GM12878 (cell line): ENCODE results near the gene SPAG7. TPM values are rescaled to one million over a fixed set of nuclear protein-coding genes. Genes with fewer than 3 reads are reported as not detected.

Experiments used
- ATAC-seq: fragments of 200-7000 bp; cut with Tn5 transposase; 3 replicates; pipeline ENCODE4 v1.9.1; 2020; ENCODE audit warnings: mild to moderate bottlenecking, moderate library complexity
- BruUV-seq: library from RNA; stranded (reverse); fragments of 400-500 nt; replicated peaks from 2 replicates; lab custom pipeline; 2021; lab: Mats Ljungman, UMichigan
- CTCF ChIA-PET: fragments of 300-600 bp; sonication (Branson Sonifier 250); formaldehyde crosslinking; extraction: SDS; loops from one replicate; lab custom pipeline; 2021; ENCODE audit warnings: inconsistent platforms; lab: Yijun Ruan, JAX
- POLR2A ChIA-PET: fragments of 350-600 bp; formaldehyde crosslinking; extraction: SDS; loops from one replicate; lab custom pipeline; 2021; ENCODE audit warnings: inconsistent platforms; lab: Charles Lee
- RAD21 ChIA-PET: fragments of 300-600 bp; sonication (Branson Sonifier 250); formaldehyde crosslinking; loops from one replicate; lab custom pipeline; 2023; ENCODE audit warnings: antibody characterized with exemption; ENCODE audit not compliant: unreplicated experiment; lab: Charles Lee
- SMC1A ChIA-PET: fragments of 300-600 bp; sonication (Branson Sonifier 250); formaldehyde crosslinking; loops from one replicate; lab custom pipeline; 2023; ENCODE audit not compliant: unreplicated experiment, uncharacterized antibody; lab: Charles Lee
- DNase-seq: peaks from one replicate; pipeline ENCODE4 v3.0.0-alpha.2; 2011; ENCODE audit warnings: low read depth, low spot score
- FAIRE-seq: peaks from 3 replicates; lab custom pipeline; 2011; peaks lifted over from hg19 to GRCh38; lab: Jason Lieb, UNC
- H2AFZ ChIP-seq: 2 replicates; pipeline ENCODE4 v1.6.0; 2011; ENCODE audit warnings: low read depth, low read length, control low read depth; ENCODE audit not compliant: control insufficient read depth
- H3K27ac ChIP-seq: 2 replicates; pipeline ENCODE4 v1.5.1; 2011; ENCODE audit warnings: control low read depth; ENCODE audit not compliant: control insufficient read depth, insufficient read depth
- H3K27me3 ChIP-seq, 2 experiments: replicated peaks in 1 of 2; 2 replicates each; pipeline versions ENCODE4 v1.6.0 to v1.6.1; 2011; ENCODE audit warnings: low read length in 1 of 2; ENCODE audit not compliant: control insufficient read depth in 2 of 2, insufficient read depth in 2 of 2
- H3K36me3 ChIP-seq, 2 experiments: 2 replicates each; pipeline ENCODE4 v1.5.1; 2011; ENCODE audit warnings: low read length in 1 of 2; ENCODE audit not compliant: control insufficient read depth in 2 of 2, insufficient read depth in 2 of 2
- H3K4me1 ChIP-seq: 2 replicates; pipeline ENCODE4 v1.6.1; 2011; ENCODE audit warnings: mild to moderate bottlenecking, low read length, moderate library complexity, mixed read lengths; ENCODE audit not compliant: control insufficient read depth, insufficient read depth
- H3K4me2 ChIP-seq: 2 replicates; pipeline ENCODE4 v1.6.0; 2011; ENCODE audit warnings: control low read depth; ENCODE audit not compliant: control insufficient read depth, insufficient read depth
- H3K4me3 ChIP-seq: fragments of 200-600 bp; sonication (generic); 2 replicates; pipeline ENCODE4 v1.5.1; 2016
- H3K79me2 ChIP-seq: 2 replicates; pipeline ENCODE4 v1.6.0; 2011; ENCODE audit warnings: low read length; ENCODE audit not compliant: control insufficient read depth, insufficient read depth
- H3K9ac ChIP-seq: 2 replicates; pipeline ENCODE4 v1.8.0; 2011; ENCODE audit warnings: low read length, control low read depth, mixed read lengths; ENCODE audit not compliant: control insufficient read depth, insufficient read depth
- H3K9me3 ChIP-seq: replicated peaks from 3 replicates; pipeline ENCODE4 v1.5.1; 2011; ENCODE audit warnings: mild to moderate bottlenecking, low read length; ENCODE audit not compliant: control insufficient read depth, insufficient read depth
- H4K20me1 ChIP-seq: 2 replicates; pipeline ENCODE4 v1.6.0; 2011; ENCODE audit not compliant: control insufficient read depth, insufficient read depth
- CTCF ChIP-seq, 3 experiments: IDR thresholded peaks in 2 of 3; conservative IDR thresholded peaks in 1 of 3; 2 replicates each; pipeline ENCODE4 v1.5.1; 2011; ENCODE audit warnings: low read depth in 3 of 3, low read length in 3 of 3, mild to moderate bottlenecking in 3 of 3, control low read depth in 2 of 3, moderate library complexity in 2 of 3, inconsistent platforms in 1 of 3, mixed read lengths in 1 of 3; ENCODE audit not compliant: control insufficient read depth in 2 of 3, insufficient read depth in 1 of 3; ENCODE audit errors: extremely low read depth in 1 of 3
- EED ChIP-seq: sonication (generic); IDR thresholded peaks from 2 replicates; pipeline ENCODE4 v1.6.1; 2016; ENCODE audit warnings: antibody characterized with exemption, low read depth
- IKZF1 ChIP-seq: fragments of 450-650 bp; conservative IDR thresholded peaks from 2 replicates; pipeline ENCODE4 v1.6.1; 2017; ENCODE audit warnings: antibody characterized with exemption, mild to moderate bottlenecking
- IRF4 ChIP-seq: IDR thresholded peaks from 2 replicates; pipeline ENCODE4 v1.6.1; 2011; ENCODE audit warnings: low read depth, low read length
- NFIC ChIP-seq: IDR thresholded peaks from 2 replicates; pipeline ENCODE4 v1.6.1; 2012; ENCODE audit warnings: low read depth, mild to moderate bottlenecking, inconsistent platforms, low read length, moderate library complexity
- NKRF ChIP-seq: fragments of 450-650 bp; conservative IDR thresholded peaks from 2 replicates; pipeline ENCODE4 v1.6.1; 2017; ENCODE audit warnings: mild to moderate bottlenecking, moderate library complexity
- POLR2AphosphoS5 ChIP-seq: IDR thresholded peaks from 2 replicates; pipeline ENCODE4 v1.6.1; 2011; ENCODE audit warnings: mild to moderate bottlenecking, low read length, inconsistent platforms
- RELB ChIP-seq: fragments of 450-650 bp; IDR thresholded peaks from 2 replicates; pipeline ENCODE4 v1.6.1; 2017; ENCODE audit warnings: low read depth, mild to moderate bottlenecking, moderate library complexity
- RFX5 ChIP-seq: IDR thresholded peaks from 2 replicates; pipeline ENCODE4 v1.6.1; 2011; ENCODE audit warnings: low read depth, low read length, improper control_type of control experiment
- RUNX3 ChIP-seq: IDR thresholded peaks from 2 replicates; pipeline ENCODE4 v1.6.1; 2012; ENCODE audit warnings: low read length, inconsistent platforms
- SPI1 ChIP-seq: IDR thresholded peaks from 2 replicates; pipeline ENCODE4 v1.6.1; 2011; ENCODE audit warnings: low read depth, mild to moderate bottlenecking, low read length, moderate library complexity, borderline replicate concordance; ENCODE audit not compliant: insufficient read depth
- STAT3 ChIP-seq: IDR thresholded peaks from 2 replicates; pipeline ENCODE4 v1.6.1; 2011; ENCODE audit warnings: low read depth, low read length, improper control_type of control experiment
- TAF1 ChIP-seq: IDR thresholded peaks from 2 replicates; pipeline ENCODE4 v1.6.1; 2011; ENCODE audit warnings: mild to moderate bottlenecking, low read depth, low read length, borderline replicate concordance
- WGBS: methylation state at CpG from one replicate; pipeline ENCODE4 v1.1.6; 2016; ENCODE audit warnings: low lambda C conversion rate; ENCODE audit not compliant: insufficient replicate concordance, insufficient coverage; ENCODE audit errors: missing lambda C conversion rate; 5-methylcytosine and 5-hydroxymethylcytosine counted together
- in situ Hi-C: fragments of 300-500 bp; cut with MboI; formaldehyde crosslinking; loops from 9 replicates; pipeline ENCODE4 v1.14.3; 2018; ENCODE audit warnings: mixed read lengths
- intact Hi-C: fragments of 100-400 bp; cut with micrococcal nuclease; formaldehyde crosslinking; loops from one replicate; pipeline ENCODE4 v1.14.2; 2022; ENCODE audit not compliant: unreplicated experiment
- polyA plus RNA-seq, 11 experiments: library from polyadenylated mRNA; depleted of rRNA in 4 of 11; unstranded in 6 of 11; stranded (reverse) in 5 of 11; fragments of >200 nt; fragmentation: Nextera tagmentation in 4 of 11; fragmentation: Illumina TruSeq in 1 of 11; extraction: Ambion mirVana in 4 of 11; extraction: Trizol in 1 of 11; gene quantifications; 1 replicate in 1 of 11; 2 replicates in 10 of 11; pipeline versions ENCODE4 v1.2.1 to v1.2.3, GENCODE V29; 2011 to 2016; ENCODE audit warnings: inconsistent platforms in 2 of 11, missing spikeins in 2 of 11, low read depth in 1 of 11
- total RNA-seq, 4 experiments: library from RNA; depleted of rRNA in 3 of 4; stranded (reverse); fragments of >200 nt in 3 of 4; fragmentation: Illumina TruSeq in 1 of 4; extraction: Trizol in 1 of 4; gene quantifications; 2 replicates each; pipeline versions ENCODE4 v1.2.1 to v1.2.3, GENCODE V29; 2013 to 2021

Gene SPAG7
- total and polyA plus RNA-seq, 10 of the 15 experiments (the other 5 are each of a cell fraction or from before 2014, with no cell fraction given) = 7.9 to 146 (median 88.7) TPM

GRCh38 chr17:4998732-4999429, 31.3 kb upstream of the SPAG7 start:
- H3K36me3 ChIP-seq = peaks cover 16 to 21% of the 10 kb centered on the region in 2 experiments
- no TSS peak for BruUV-seq
- peak overlapping the region; percentile 11; the same call in 1 of the 2 replicates for H2AFZ ChIP-seq
- H4K20me1 ChIP-seq = no peaks in the 10 kb centered on the region
- in situ Hi-C loops = no loop called here
- ATAC-seq (peak; percentile 52), FAIRE-seq (peak; percentile 83), DNase-seq (no peak)
- ChIA-PET SMC1A (interaction anchor here (1.0 to 1.5 kb wide), 4 partner anchors 11 to 59 kb away, joined by 3 to 6 read pairs (median 4); partner anchors contain the start of genes CAMTA2, RNF167, SLC25A11 and SPAG7), RAD21 (interaction anchor here (1.4 to 1.6 kb wide), 2 partner anchors 18 to 32 kb away, joined by 3 to 4 read pairs; partner anchors contain the start of gene SPAG7), CTCF (interaction anchor here (0.9 to 2.5 kb wide), 3 partner anchors 12 to 64 kb away, joined by 3 to 12 read pairs (median 6); no protein-coding TSS in a partner anchor), POLR2A (interaction anchor here (0.5 to 3.7 kb wide), 9 partner anchors 10 to 208 kb away, joined by 3 to 22 read pairs (median 5); partner anchors contain the start of genes CAMTA2, PFN1, SPAG7 and ZFP3)
- intact Hi-C loops = loop anchor here (5.0 kb wide), 1 partner anchor 33 kb away; no protein-coding TSS in a partner anchor
- H3K4me3 ChIP-seq = peak overlapping the region; percentile 99
- H3K4me2 ChIP-seq = peak overlapping the region; percentile 99
- peaks cover 11% of the 10 kb centered on the region for H3K4me1 ChIP-seq
- no peaks in the 10 kb centered on the region for H3K27me3 ChIP-seq
- H3K9ac ChIP-seq = peak overlapping the region; percentile 87
- WGBS = 3% methylated on average over 14 of the region's 14 CpGs
- H3K79me2 ChIP-seq = peaks cover 25% of the 10 kb centered on the region
- no peaks in the 10 kb centered on the region for H3K9me3 ChIP-seq
- peak overlapping the region; percentile 76 for H3K27ac ChIP-seq
- TF ChIP-seq NFIC (no peak), STAT3 (no peak), TAF1 (0 out of 2 replicates have a peak, but pooled peaks have one; percentile 19), CTCF (IDR thresholded peaks at IDR 0.05 in 2 of 3, conservative IDR thresholded peaks at IDR 0.05 in 1 of 3; ENCODE audit: control insufficient read depth in 2 of 3, extremely low read depth in 1 of 3, insufficient read depth in 1 of 3, low read depth in 3 of 3, low read length in 3 of 3) (no peak), IRF4 (0 out of 2 replicates have a peak, but pooled peaks have one; percentile 8), IKZF1 (peak; percentile 31; the same call in 1 of the 2 replicates), RELB (peak; percentile 30; the same call in 1 of the 2 replicates), SPI1 (0 out of 2 replicates have a peak, but pooled peaks have one; percentile 28), EED (peak; percentile 23; the same call in 1 of the 2 replicates), POLR2AphosphoS5 (peak; percentile 53), RUNX3 (0 out of 2 replicates have a peak, but pooled peaks have one; percentile 15), RFX5 (no peak), NKRF (no peak)
